Astrocyte (in vitro differentiated cells and primary cell): ENCODE results near the gene MAGI1.

Experiments used
- EZH2 ChIP-seq: IDR thresholded peaks from 2 replicates; pipeline ENCODE4 v1.6.1; 2012; ENCODE audit warnings: mild to moderate bottlenecking, low read length, inconsistent platforms; ENCODE audit not compliant: insufficient read depth
- TF ChIP-seq, protein P1 (sequence below): IDR thresholded peaks from 2 replicates; pipeline ENCODE4 v1.5.1; 2011; ENCODE audit warnings: low read depth, mild to moderate bottlenecking, inconsistent platforms, low read length, moderate library complexity; ENCODE audit not compliant: insufficient read depth

DNA sequence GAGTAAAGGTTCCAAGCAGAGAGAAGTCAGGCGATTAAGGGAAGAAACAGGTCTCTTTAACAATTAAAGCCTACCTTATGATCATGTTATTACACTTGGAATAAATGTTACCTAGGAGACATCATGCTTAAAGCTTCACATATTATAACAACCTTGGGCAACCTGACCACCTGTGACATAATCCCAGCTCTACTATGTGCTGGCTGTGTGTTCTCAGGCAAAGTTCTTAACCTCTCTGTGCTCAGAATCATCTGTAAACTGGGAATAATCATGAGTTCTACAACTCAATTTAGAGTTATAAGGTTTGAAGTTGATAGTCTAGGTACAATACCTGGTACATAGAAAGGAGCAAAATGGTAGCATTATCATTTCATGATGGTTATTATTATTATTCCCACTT lies 159.3 kb downstream of the MAGI1 start:
- TF ChIP-seq, protein P1, sequence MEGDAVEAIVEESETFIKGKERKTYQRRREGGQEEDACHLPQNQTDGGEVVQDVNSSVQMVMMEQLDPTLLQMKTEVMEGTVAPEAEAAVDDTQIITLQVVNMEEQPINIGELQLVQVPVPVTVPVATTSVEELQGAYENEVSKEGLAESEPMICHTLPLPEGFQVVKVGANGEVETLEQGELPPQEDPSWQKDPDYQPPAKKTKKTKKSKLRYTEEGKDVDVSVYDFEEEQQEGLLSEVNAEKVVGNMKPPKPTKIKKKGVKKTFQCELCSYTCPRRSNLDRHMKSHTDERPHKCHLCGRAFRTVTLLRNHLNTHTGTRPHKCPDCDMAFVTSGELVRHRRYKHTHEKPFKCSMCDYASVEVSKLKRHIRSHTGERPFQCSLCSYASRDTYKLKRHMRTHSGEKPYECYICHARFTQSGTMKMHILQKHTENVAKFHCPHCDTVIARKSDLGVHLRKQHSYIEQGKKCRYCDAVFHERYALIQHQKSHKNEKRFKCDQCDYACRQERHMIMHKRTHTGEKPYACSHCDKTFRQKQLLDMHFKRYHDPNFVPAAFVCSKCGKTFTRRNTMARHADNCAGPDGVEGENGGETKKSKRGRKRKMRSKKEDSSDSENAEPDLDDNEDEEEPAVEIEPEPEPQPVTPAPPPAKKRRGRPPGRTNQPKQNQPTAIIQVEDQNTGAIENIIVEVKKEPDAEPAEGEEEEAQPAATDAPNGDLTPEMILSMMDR, result no peak
- no peak for TF ChIP-seq EZH2
